ENCODE results near the gene CTNND2.

Gene CTNND2

DNA sequence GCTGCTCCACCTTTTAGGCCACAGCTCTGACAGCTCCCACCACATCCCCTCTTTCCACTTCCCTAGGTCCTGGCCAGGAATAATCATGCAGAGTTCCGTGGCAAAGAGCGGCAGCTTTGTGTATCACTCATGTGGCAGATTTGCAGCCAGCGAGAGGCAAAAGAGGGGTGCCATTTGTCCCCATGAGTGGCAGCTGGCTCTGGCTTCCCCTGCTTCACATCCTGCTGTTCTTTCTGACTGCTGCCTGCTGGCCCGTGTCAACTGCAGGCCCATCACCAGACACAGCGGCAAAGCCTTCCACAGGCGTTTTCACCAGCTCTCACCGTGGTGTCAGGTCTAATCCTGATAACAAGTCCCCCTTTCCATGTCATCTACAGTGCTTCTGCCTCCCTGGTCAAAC, 712.6 kb downstream of the CTNND2 start:
- no peak overlapping the region for H3K27ac ChIP-seq (ENCODE audit: low read depth, low read length)
- H3K4me3 ChIP-seq (ENCODE audit: low read depth, low read length), result no peak overlapping the region
- no peak overlapping the region for H3K4me2 ChIP-seq (ENCODE audit: low read length)
- no CpG with 5 or more reads among the region's 7 CpGs for WGBS (ENCODE audit: extremely low coverage, insufficient coverage, insufficient read length)
- H4K12ac ChIP-seq (ENCODE audit: low read depth, low read length), result no peak overlapping the region
- H3K9ac ChIP-seq (ENCODE audit: low read length), result no peak overlapping the region
- H2AK5ac ChIP-seq (ENCODE audit: low read length), result no peak overlapping the region
- no peaks in the 10 kb centered on the region for H3K9me3 ChIP-seq (ENCODE audit: insufficient read depth, low read depth, low read length)
- H4K8ac ChIP-seq (ENCODE audit: low read depth, low read length), result no peak overlapping the region
- no peaks in the 10 kb centered on the region for H3K27me3 ChIP-seq (ENCODE audit: insufficient read depth, low read length)
- no peak for DNase-seq
- H2BK120ac ChIP-seq (ENCODE audit: insufficient read depth, low read length, poor library complexity), result no peak overlapping the region
- H2AFZ ChIP-seq (ENCODE audit: insufficient read depth, low read length, poor library complexity), result no peak overlapping the region
- no peaks in the 10 kb centered on the region for H3K4me1 ChIP-seq (ENCODE audit: control insufficient read depth in 1 of 2, insufficient read depth in 2 of 2, low read length in 2 of 2)
- no peak overlapping the region for H2BK12ac ChIP-seq (ENCODE audit: low read length)
- no peak overlapping the region for H3K18ac ChIP-seq (ENCODE audit: low read length)
- H3K23ac ChIP-seq (ENCODE audit: low read length), result no peak overlapping the region
- no peak overlapping the region for H2BK5ac ChIP-seq (ENCODE audit: low read depth, low read length, poor library complexity)
- H3K36me3 ChIP-seq (ENCODE audit: control insufficient read depth in 1 of 2, insufficient read depth in 2 of 2, low read length in 2 of 2), result no peaks in the 10 kb centered on the region
- no peaks in the 10 kb centered on the region for H3K79me2 ChIP-seq (ENCODE audit: control insufficient read depth, insufficient read depth, low read length, poor library complexity)
- H3K79me1 ChIP-seq (ENCODE audit: low read length), result no peaks in the 10 kb centered on the region
- H3K4ac ChIP-seq (ENCODE audit: low read depth, low read length), result no peak overlapping the region
- H3K14ac ChIP-seq (ENCODE audit: low read length), result no peak overlapping the region
- H4K91ac ChIP-seq (ENCODE audit: low read depth, low read length), result no peak overlapping the region

DNA sequence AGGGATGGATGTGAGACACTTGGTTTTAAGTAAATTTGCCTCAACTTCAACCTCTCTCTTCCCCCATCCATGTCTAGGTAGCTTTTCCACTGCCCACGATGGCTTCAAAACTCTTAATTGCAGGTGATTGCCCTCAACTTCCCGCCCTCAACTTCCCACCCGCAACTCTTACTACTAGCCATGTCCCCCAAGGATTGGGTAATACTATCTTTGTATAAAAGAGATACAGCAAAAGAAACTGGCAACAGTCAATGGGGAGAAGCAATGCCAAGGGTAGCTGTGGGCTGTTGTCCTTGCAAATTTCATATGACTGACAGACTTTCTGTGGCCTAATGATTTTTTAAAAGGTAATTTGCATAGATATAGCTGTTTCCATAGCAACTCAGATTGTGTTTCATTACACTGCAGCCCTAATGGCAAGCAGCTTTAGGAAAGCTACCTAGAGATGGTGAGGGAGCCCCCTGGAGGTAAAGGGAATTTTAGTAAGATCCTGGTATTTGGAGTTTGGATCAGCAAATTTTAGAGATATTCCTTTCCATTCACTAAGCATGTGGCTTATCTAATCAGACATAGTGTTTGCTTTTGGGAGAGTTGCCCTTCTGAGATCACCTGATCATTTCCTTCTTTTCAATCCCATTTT, 721.7 kb downstream of the CTNND2 start:
- H3K23ac ChIP-seq (ENCODE audit: low read length), result no peak overlapping the region
- no peaks in the 10 kb centered on the region for H3K4me1 ChIP-seq (ENCODE audit: control insufficient read depth in 1 of 2, insufficient read depth in 2 of 2, low read length in 2 of 2)
- no peak overlapping the region for H4K91ac ChIP-seq (ENCODE audit: low read depth, low read length)
- no peaks in the 10 kb centered on the region for H3K36me3 ChIP-seq (ENCODE audit: control insufficient read depth in 1 of 2, insufficient read depth in 2 of 2, low read length in 2 of 2)
- no peak overlapping the region for H4K12ac ChIP-seq (ENCODE audit: low read depth, low read length)
- no peak overlapping the region for H3K14ac ChIP-seq (ENCODE audit: low read length)
- no peak overlapping the region for H3K4me2 ChIP-seq (ENCODE audit: low read length)
- H3K9me3 ChIP-seq (ENCODE audit: insufficient read depth, low read depth, low read length), result peaks cover 4% of the 10 kb centered on the region
- H4K8ac ChIP-seq (ENCODE audit: low read depth, low read length), result no peak overlapping the region
- H2AK5ac ChIP-seq (ENCODE audit: low read length), result no peak overlapping the region
- H3K9ac ChIP-seq (ENCODE audit: low read length), result no peak overlapping the region
- DNase-seq, result peak in 1 of 2 donors; percentile 61
- H3K79me2 ChIP-seq (ENCODE audit: control insufficient read depth, insufficient read depth, low read length, poor library complexity), result no peaks in the 10 kb centered on the region
- no peaks in the 10 kb centered on the region for H3K79me1 ChIP-seq (ENCODE audit: low read length)
- H3K27ac ChIP-seq (ENCODE audit: low read depth, low read length), result no peak overlapping the region
- H3K18ac ChIP-seq (ENCODE audit: low read length), result no peak overlapping the region
- no peaks in the 10 kb centered on the region for H3K27me3 ChIP-seq (ENCODE audit: insufficient read depth, low read length)
- H3K4ac ChIP-seq (ENCODE audit: low read depth, low read length), result no peak overlapping the region
- H3K4me3 ChIP-seq (ENCODE audit: low read depth, low read length), result no peak overlapping the region
- WGBS (ENCODE audit: extremely low coverage, insufficient coverage, insufficient read length), result no CpG with 5 or more reads among the region's 3 CpGs
- no peak overlapping the region for H2BK12ac ChIP-seq (ENCODE audit: low read length)
- no peak overlapping the region for H2BK120ac ChIP-seq (ENCODE audit: insufficient read depth, low read length, poor library complexity)
- no peak overlapping the region for H2BK5ac ChIP-seq (ENCODE audit: low read depth, low read length, poor library complexity)
- H2AFZ ChIP-seq (ENCODE audit: insufficient read depth, low read length, poor library complexity), result no peak overlapping the region

DNA sequence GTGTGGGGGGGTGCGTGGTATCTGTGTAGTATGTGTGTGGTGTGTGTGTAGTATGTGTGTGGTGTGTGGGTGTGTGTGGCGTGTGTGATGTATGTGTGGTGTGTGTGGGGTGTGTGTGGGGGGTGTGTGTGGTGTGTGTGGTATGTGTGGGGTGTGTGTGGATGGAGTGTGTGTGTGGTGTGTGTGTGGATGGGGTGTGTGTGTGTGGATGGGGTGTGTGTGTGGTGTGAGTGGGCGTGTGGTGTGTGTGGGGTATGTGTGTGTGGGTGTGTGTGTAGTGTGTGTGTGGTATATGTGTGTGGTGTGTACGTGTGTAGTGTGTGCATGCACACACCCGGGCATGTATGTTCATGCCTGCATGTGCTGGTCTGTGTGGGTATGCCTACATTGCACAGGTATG, 722.3 kb downstream of the CTNND2 start:
- H3K4me3 ChIP-seq (ENCODE audit: low read depth, low read length), result peak overlapping the region; percentile 62
- H3K36me3 ChIP-seq (ENCODE audit: control insufficient read depth in 1 of 2, insufficient read depth in 2 of 2, low read length in 2 of 2), result no peaks in the 10 kb centered on the region
- H2AFZ ChIP-seq (ENCODE audit: insufficient read depth, low read length, poor library complexity), result no peak overlapping the region
- WGBS (ENCODE audit: extremely low coverage, insufficient coverage, insufficient read length), result 100% methylated on average over 2 of the region's 5 CpGs
- no peak overlapping the region for H3K4me2 ChIP-seq (ENCODE audit: low read length)
- no peak overlapping the region for H2BK120ac ChIP-seq (ENCODE audit: insufficient read depth, low read length, poor library complexity)
- no peak overlapping the region for H2AK5ac ChIP-seq (ENCODE audit: low read length)
- H3K4me1 ChIP-seq (ENCODE audit: control insufficient read depth in 1 of 2, insufficient read depth in 2 of 2, low read length in 2 of 2), result no peaks in the 10 kb centered on the region
- no peak overlapping the region for H3K27ac ChIP-seq (ENCODE audit: low read depth, low read length)
- H3K79me2 ChIP-seq (ENCODE audit: control insufficient read depth, insufficient read depth, low read length, poor library complexity), result no peaks in the 10 kb centered on the region
- no peak overlapping the region for H2BK12ac ChIP-seq (ENCODE audit: low read length)
- H3K4ac ChIP-seq (ENCODE audit: low read depth, low read length), result no peak overlapping the region
- no peak overlapping the region for H4K91ac ChIP-seq (ENCODE audit: low read depth, low read length)
- H3K79me1 ChIP-seq (ENCODE audit: low read length), result no peaks in the 10 kb centered on the region
- DNase-seq, result no peak
- H4K8ac ChIP-seq (ENCODE audit: low read depth, low read length), result no peak overlapping the region
- H3K23ac ChIP-seq (ENCODE audit: low read length), result peak overlapping the region; percentile 80
- H3K14ac ChIP-seq (ENCODE audit: low read length), result no peak overlapping the region
- no peak overlapping the region for H2BK5ac ChIP-seq (ENCODE audit: low read depth, low read length, poor library complexity)
- H3K18ac ChIP-seq (ENCODE audit: low read length), result no peak overlapping the region
- no peaks in the 10 kb centered on the region for H3K27me3 ChIP-seq (ENCODE audit: insufficient read depth, low read length)
- no peak overlapping the region for H3K9ac ChIP-seq (ENCODE audit: low read length)
- peaks cover 4% of the 10 kb centered on the region for H3K9me3 ChIP-seq (ENCODE audit: insufficient read depth, low read depth, low read length)
- H4K12ac ChIP-seq (ENCODE audit: low read depth, low read length), result no peak overlapping the region

DNA sequence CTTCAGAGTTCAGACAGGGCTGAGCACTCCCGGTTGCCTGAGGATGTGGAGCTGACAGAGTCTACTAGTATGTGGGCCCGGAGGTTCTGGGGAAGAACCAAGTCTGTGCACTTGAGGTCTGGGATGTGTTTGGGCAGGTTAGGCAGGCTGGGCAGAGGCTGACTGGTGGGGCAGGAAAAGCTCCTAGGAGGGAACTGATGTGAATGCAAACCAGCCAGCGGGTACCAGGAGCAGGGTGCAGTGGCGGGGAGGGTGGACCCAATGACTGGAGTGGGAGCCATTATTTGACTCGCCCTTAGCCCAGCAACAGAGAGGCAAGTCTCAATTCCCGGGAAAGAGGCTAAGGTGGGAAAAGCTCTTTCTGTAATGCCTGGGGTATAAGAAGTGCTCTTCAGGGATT, 723.4 kb downstream of the CTNND2 start:
- no peak overlapping the region for H3K18ac ChIP-seq (ENCODE audit: low read length)
- H3K14ac ChIP-seq (ENCODE audit: low read length), result no peak overlapping the region
- H4K91ac ChIP-seq (ENCODE audit: low read depth, low read length), result no peak overlapping the region
- no peak overlapping the region for H2BK12ac ChIP-seq (ENCODE audit: low read length)
- no peak overlapping the region for H2AFZ ChIP-seq (ENCODE audit: insufficient read depth, low read length, poor library complexity)
- H3K27me3 ChIP-seq (ENCODE audit: insufficient read depth, low read length), result no peaks in the 10 kb centered on the region
- H2BK5ac ChIP-seq (ENCODE audit: low read depth, low read length, poor library complexity), result no peak overlapping the region
- no peaks in the 10 kb centered on the region for H3K36me3 ChIP-seq (ENCODE audit: control insufficient read depth in 1 of 2, insufficient read depth in 2 of 2, low read length in 2 of 2)
- no peak overlapping the region for H3K27ac ChIP-seq (ENCODE audit: low read depth, low read length)
- no peaks in the 10 kb centered on the region for H3K79me1 ChIP-seq (ENCODE audit: low read length)
- H4K12ac ChIP-seq (ENCODE audit: low read depth, low read length), result no peak overlapping the region
- DNase-seq, result no peak
- H3K79me2 ChIP-seq (ENCODE audit: control insufficient read depth, insufficient read depth, low read length, poor library complexity), result no peaks in the 10 kb centered on the region
- H3K4me3 ChIP-seq (ENCODE audit: low read depth, low read length), result no peak overlapping the region
- no peak overlapping the region for H3K9ac ChIP-seq (ENCODE audit: low read length)
- H3K23ac ChIP-seq (ENCODE audit: low read length), result no peak overlapping the region
- H2AK5ac ChIP-seq (ENCODE audit: low read length), result no peak overlapping the region
- peaks cover 4% of the 10 kb centered on the region for H3K9me3 ChIP-seq (ENCODE audit: insufficient read depth, low read depth, low read length)
- WGBS (ENCODE audit: extremely low coverage, insufficient coverage, insufficient read length), result no CpG with 5 or more reads among the region's 6 CpGs
- H2BK120ac ChIP-seq (ENCODE audit: insufficient read depth, low read length, poor library complexity), result no peak overlapping the region
- H3K4me2 ChIP-seq (ENCODE audit: low read length), result no peak overlapping the region
- H3K4ac ChIP-seq (ENCODE audit: low read depth, low read length), result no peak overlapping the region
- no peaks in the 10 kb centered on the region for H3K4me1 ChIP-seq (ENCODE audit: control insufficient read depth in 1 of 2, insufficient read depth in 2 of 2, low read length in 2 of 2)
- no peak overlapping the region for H4K8ac ChIP-seq (ENCODE audit: low read depth, low read length)
